K562 (cell line): ENCODE measurements around the gene IREB2. TPM values are rescaled to one million over a fixed set of nuclear protein-coding genes. Genes with fewer than 3 reads are reported as not detected.

Experiments used
- CXXC5 ChIP-seq: fragments of 250-450 bp; sonication (Bioruptor Pico); IDR thresholded peaks from 2 replicates; pipeline ENCODE4 v1.8.0; 2022; ENCODE audit warnings: inconsistent platforms, mild to moderate bottlenecking, moderate library complexity
- DNMT1 ChIP-seq: fragments of 450-650 bp; IDR thresholded peaks from 2 replicates; pipeline ENCODE4 v1.6.1; 2016; ENCODE audit warnings: antibody characterized with exemption, mild to moderate bottlenecking
- GABPA ChIP-seq: fragments of 200-800 bp; sonication (Bioruptor generic); conservative IDR thresholded peaks from 2 replicates; pipeline ENCODE4 v1.6.1; 2016; ENCODE audit warnings: low read depth, missing genetic modification characterization, missing compliant biosample characterization
- HMG20B ChIP-seq: fragments of 250-450 bp; sonication (Bioruptor Pico); IDR thresholded peaks from 2 replicates; pipeline ENCODE4 v1.5.0; 2021; ENCODE audit warnings: mild to moderate bottlenecking
- MBD2 ChIP-seq: sonication (generic); IDR thresholded peaks from 2 replicates; pipeline ENCODE4 v1.6.1; 2016; ENCODE audit warnings: low read depth, borderline replicate concordance
- NR2C1 ChIP-seq, 2 experiments: fragments of 450-650 bp; IDR thresholded peaks; 2 replicates each; pipeline ENCODE4 v1.6.1; 2017; ENCODE audit warnings: mild to moderate bottlenecking in 2 of 2, antibody characterized with exemption in 1 of 2, inconsistent platforms in 1 of 2, missing compliant biosample characterization in 1 of 2, missing genetic modification characterization in 1 of 2
- PHF21A ChIP-seq: fragments of 450-650 bp; IDR thresholded peaks from 2 replicates; pipeline ENCODE4 v1.6.1; 2017; ENCODE audit warnings: low read depth, borderline replicate concordance
- SIN3A ChIP-seq, 2 experiments: fragments of 150-350 bp in 1 of 2; IDR thresholded peaks; 2 replicates each; pipeline ENCODE4 v1.6.1; 2011 to 2016; ENCODE audit warnings: borderline replicate concordance in 2 of 2, low read depth in 2 of 2, low read length in 2 of 2, mild to moderate bottlenecking in 2 of 2, moderate library complexity in 2 of 2; ENCODE audit not compliant: control insufficient read depth in 1 of 2
- SRSF3 ChIP-seq: fragments of 200-400 bp; formaldehyde crosslinking; IDR thresholded peaks from 2 replicates; pipeline ENCODE4 v1.6.1; 2016; ENCODE audit warnings: mild to moderate bottlenecking, low read length, moderate library complexity; ENCODE audit not compliant: insufficient read depth
- YY1 ChIP-seq, 3 experiments: IDR thresholded peaks; 2 replicates each; pipeline ENCODE4 v1.6.1; 2011; ENCODE audit warnings: low read length in 2 of 3, mild to moderate bottlenecking in 2 of 3, moderate library complexity in 2 of 3, borderline replicate concordance in 1 of 3, control low read depth in 1 of 3, low read depth in 1 of 3; ENCODE audit not compliant: insufficient read depth in 3 of 3, insufficient replicate concordance in 2 of 3, control insufficient read depth in 1 of 3, insufficient read length in 1 of 3; ENCODE audit errors: extremely low read depth in 1 of 3
- ZC3H11A ChIP-seq: IDR thresholded peaks from 2 replicates; pipeline ENCODE4 v1.6.1; 2012; ENCODE audit warnings: low read depth, low read length, improper control_type of control experiment
- ZNF197 ChIP-seq: fragments of 200-800 bp; sonication (Bioruptor generic); IDR thresholded peaks from 2 replicates; pipeline ENCODE4 v1.6.1; 2016; ENCODE audit warnings: low read depth, missing genetic modification characterization, missing compliant biosample characterization
- ZNF23 ChIP-seq: fragments of 250-450 bp; sonication (Bioruptor Pico); IDR thresholded peaks from 2 replicates; pipeline ENCODE4 v1.4.0; 2020; ENCODE audit warnings: mild to moderate bottlenecking
- polyA plus RNA-seq, 8 experiments: library from polyadenylated mRNA; depleted of rRNA in 4 of 8; stranded (reverse) in 5 of 8; unstranded in 3 of 8; fragments of >200 nt; fragmentation: Nextera tagmentation in 2 of 8; fragmentation: Illumina TruSeq in 1 of 8; extraction: Ambion mirVana in 2 of 8; extraction: Trizol in 1 of 8; gene quantifications; 2 replicates each; pipeline versions ENCODE4 v1.2.1 to v1.2.3, GENCODE V29; 2011 to 2014; ENCODE audit warnings: inconsistent platforms in 1 of 8, missing spikeins in 1 of 8
- total RNA-seq, 7 experiments: library from RNA; depleted of rRNA in 6 of 7; stranded (reverse); fragments of >200 nt in 6 of 7; fragmentation: Illumina TruSeq in 2 of 7; extraction: Trizol in 2 of 7; gene quantifications; 2 replicates each; pipeline versions ENCODE4 v1.2.1 to v1.2.3, GENCODE V29; 2011 to 2021; ENCODE audit warnings: low replicate concordance in 1 of 7
- TF ChIP-seq, protein P1 (sequence below): fragments of 250-450 bp; sonication (Bioruptor Pico); IDR thresholded peaks from 2 replicates; pipeline ENCODE4 v1.8.0; 2022; ENCODE audit warnings: inconsistent platforms
- TF ChIP-seq, protein P2 (sequence below), 2 experiments: fragments of 450-650 bp; IDR thresholded peaks; 2 replicates each; pipeline ENCODE4 v1.6.1; 2016
- TF ChIP-seq, protein P3 (sequence below): sonication (generic); formaldehyde crosslinking; IDR thresholded peaks from 2 replicates; pipeline ENCODE4 v1.8.0; 2022; ENCODE audit warnings: mild to moderate bottlenecking, missing genetic modification reagents
- TF ChIP-seq, protein P4 (sequence below): sonication (generic); IDR thresholded peaks from 2 replicates; pipeline ENCODE4 v1.6.1; 2016

The IREB2 gene
- total and polyA plus RNA-seq, 9 of the 15 experiments (the other 6 are each of a cell fraction or from before 2014, with no cell fraction given) = 16.8 to 61.7 (median 34.0) TPM

DNA sequence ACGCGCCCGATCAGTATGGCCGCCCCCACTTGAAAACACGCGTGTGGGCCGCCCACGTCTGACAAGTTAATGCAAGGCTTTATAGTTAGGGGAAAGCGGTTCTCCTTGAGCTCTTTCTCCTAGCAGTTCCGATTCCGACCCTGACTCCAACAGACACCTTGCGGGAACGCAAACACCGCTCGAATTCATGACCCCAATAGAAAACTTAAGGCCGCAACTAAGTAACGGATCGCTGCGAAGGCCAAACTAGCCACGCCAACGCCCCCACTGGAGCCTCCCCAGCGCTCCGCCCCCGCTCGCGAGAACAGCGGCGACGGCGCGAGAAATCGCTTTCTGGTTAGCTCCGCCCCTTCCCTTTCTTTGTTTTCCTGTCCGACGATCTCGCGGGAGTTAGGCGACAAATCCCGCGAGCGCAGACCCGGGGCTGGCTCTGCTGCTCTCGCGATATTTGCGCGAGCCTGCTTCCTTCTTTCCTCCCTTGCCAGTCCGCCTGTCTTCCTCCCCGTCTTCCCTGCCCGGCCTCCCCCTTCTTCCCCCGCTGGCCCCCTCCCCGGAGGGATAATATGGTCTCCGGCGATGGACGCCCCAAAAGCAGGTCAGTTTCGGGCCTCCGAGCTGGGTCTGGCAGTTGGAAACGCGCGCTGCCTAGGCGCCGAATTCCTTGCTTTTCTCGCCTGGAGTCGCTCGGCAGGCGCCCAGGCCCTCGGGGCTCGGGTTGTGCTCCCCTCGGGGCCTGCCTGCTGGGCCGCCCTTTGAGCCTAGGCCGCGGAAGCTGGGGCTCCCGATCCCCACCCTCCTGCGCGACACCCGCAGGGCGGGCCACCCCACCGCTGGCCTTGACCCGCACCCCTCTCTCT is at the start of gene IREB2 (continued):
- TF ChIP-seq SRSF3 (no peak), GABPA (tag) (peak; percentile 73), SIN3A (IDR thresholded peaks at IDR 0.05; ENCODE audit: borderline replicate concordance in 2 of 2, control insufficient read depth in 1 of 2, low read depth in 2 of 2, low read length in 2 of 2) (peak; percentile 85 to 97; a peak in 3 of 4 replicates), ZC3H11A (no peak), PHF21A (no peak), DNMT1 (no peak), HMG20B (no peak), CXXC5 (CRISPR knock-in tag) (peak; percentile 89), YY1 (IDR thresholded peaks at IDR 0.05; ENCODE audit: borderline replicate concordance in 1 of 3, control insufficient read depth in 1 of 3, extremely low read depth in 1 of 3, insufficient read depth in 3 of 3, insufficient read length in 1 of 3, insufficient replicate concordance in 2 of 3, low read depth in 1 of 3, low read length in 2 of 3) (peak; percentile 71 to 96 (median 90)), ZNF23 (CRISPR knock-in tag) (no peak), ZNF197 (CRISPR knock-in tag) (no peak), MBD2 (no peak; the same call in 1 of the 2 replicates), NR2C1 (IDR thresholded peaks at IDR 0.05) (0 out of 2 replicates have a peak, but pooled peaks have one; percentile 13), NR2C1 (tag; IDR thresholded peaks at IDR 0.05) (peak; percentile 55; the same call in 1 of the 2 replicates)
- TF ChIP-seq, protein P1, sequence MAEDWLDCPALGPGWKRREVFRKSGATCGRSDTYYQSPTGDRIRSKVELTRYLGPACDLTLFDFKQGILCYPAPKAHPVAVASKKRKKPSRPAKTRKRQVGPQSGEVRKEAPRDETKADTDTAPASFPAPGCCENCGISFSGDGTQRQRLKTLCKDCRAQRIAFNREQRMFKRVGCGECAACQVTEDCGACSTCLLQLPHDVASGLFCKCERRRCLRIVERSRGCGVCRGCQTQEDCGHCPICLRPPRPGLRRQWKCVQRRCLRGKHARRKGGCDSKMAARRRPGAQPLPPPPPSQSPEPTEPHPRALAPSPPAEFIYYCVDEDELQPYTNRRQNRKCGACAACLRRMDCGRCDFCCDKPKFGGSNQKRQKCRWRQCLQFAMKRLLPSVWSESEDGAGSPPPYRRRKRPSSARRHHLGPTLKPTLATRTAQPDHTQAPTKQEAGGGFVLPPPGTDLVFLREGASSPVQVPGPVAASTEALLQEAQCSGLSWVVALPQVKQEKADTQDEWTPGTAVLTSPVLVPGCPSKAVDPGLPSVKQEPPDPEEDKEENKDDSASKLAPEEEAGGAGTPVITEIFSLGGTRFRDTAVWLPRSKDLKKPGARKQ (CRISPR knock-in tag) = no peak
- TF ChIP-seq, protein P2, sequence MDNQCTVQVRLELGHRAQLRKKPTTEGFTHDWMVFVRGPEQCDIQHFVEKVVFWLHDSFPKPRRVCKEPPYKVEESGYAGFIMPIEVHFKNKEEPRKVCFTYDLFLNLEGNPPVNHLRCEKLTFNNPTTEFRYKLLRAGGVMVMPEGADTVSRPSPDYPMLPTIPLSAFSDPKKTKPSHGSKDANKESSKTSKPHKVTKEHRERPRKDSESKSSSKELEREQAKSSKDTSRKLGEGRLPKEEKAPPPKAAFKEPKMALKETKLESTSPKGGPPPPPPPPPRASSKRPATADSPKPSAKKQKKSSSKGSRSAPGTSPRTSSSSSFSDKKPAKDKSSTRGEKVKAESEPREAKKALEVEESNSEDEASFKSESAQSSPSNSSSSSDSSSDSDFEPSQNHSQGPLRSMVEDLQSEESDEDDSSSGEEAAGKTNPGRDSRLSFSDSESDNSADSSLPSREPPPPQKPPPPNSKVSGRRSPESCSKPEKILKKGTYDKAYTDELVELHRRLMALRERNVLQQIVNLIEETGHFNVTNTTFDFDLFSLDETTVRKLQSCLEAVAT (IDR thresholded peaks at IDR 0.05) = peak; percentile 22 to 28; a peak in 1 of 4 replicates
- TF ChIP-seq, protein P3, sequence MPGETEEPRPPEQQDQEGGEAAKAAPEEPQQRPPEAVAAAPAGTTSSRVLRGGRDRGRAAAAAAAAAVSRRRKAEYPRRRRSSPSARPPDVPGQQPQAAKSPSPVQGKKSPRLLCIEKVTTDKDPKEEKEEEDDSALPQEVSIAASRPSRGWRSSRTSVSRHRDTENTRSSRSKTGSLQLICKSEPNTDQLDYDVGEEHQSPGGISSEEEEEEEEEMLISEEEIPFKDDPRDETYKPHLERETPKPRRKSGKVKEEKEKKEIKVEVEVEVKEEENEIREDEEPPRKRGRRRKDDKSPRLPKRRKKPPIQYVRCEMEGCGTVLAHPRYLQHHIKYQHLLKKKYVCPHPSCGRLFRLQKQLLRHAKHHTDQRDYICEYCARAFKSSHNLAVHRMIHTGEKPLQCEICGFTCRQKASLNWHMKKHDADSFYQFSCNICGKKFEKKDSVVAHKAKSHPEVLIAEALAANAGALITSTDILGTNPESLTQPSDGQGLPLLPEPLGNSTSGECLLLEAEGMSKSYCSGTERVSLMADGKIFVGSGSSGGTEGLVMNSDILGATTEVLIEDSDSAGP (CRISPR knock-in tag) = no peak
- TF ChIP-seq, protein P4, sequence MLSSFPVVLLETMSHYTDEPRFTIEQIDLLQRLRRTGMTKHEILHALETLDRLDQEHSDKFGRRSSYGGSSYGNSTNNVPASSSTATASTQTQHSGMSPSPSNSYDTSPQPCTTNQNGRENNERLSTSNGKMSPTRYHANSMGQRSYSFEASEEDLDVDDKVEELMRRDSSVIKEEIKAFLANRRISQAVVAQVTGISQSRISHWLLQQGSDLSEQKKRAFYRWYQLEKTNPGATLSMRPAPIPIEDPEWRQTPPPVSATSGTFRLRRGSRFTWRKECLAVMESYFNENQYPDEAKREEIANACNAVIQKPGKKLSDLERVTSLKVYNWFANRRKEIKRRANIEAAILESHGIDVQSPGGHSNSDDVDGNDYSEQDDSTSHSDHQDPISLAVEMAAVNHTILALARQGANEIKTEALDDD = peak; percentile 75
